Prostate gland (tissue), 2 donors: ENCODE results near the gene PDIA5. TPM values are rescaled to one million over a fixed set of nuclear protein-coding genes. Genes with fewer than 3 reads are reported as not detected.

Experiments
- DNase-seq: peaks from one replicate; pipeline ENCODE4 v3.0.0-alpha.2; 2019; ENCODE audit warnings: low spot score
- H3K27ac ChIP-seq, 2 donors: fragments of 200-600 bp; sonication (generic); 2 replicates each; pipeline ENCODE4 v1.5.1; 2017 to 2019
- H3K27me3 ChIP-seq: fragments of 200-600 bp; sonication (generic); replicated peaks from 2 replicates; pipeline ENCODE4 v1.5.1; 2019; ENCODE audit not compliant: insufficient read depth
- H3K36me3 ChIP-seq, 2 donors: fragments of 200-600 bp; sonication (generic); 1 replicate in 1 of 2; 2 replicates in 1 of 2; pipeline versions ENCODE4 v1.5.1 to v1.8.1; 2017 to 2019
- H3K4me1 ChIP-seq: fragments of 200-600 bp; sonication (generic); replicated peaks from 2 replicates; pipeline ENCODE4 v1.5.1; 2019
- H3K4me3 ChIP-seq, 2 donors: fragments of 200-600 bp; sonication (generic); 2 replicates each; pipeline ENCODE4 v1.5.1; 2017 to 2019
- H3K9me3 ChIP-seq: fragments of 200-600 bp; sonication (generic); 2 replicates; pipeline ENCODE4 v1.5.1; 2017
- POLR2A ChIP-seq: fragments of 450-650 bp; IDR thresholded peaks from one replicate; pipeline ENCODE4 v1.6.1; 2016; ENCODE audit warnings: antibody characterized with exemption, mild to moderate bottlenecking
- POLR2AphosphoS5 ChIP-seq: sonication (generic); formaldehyde crosslinking; IDR thresholded peaks from one replicate; pipeline ENCODE4 v1.6.1; 2017; ENCODE audit warnings: antibody characterized with exemption
- WGBS: methylation state at CpG from one replicate; pipeline ENCODE4 v1.1.5; 2018; 5-methylcytosine and 5-hydroxymethylcytosine counted together
- intact Hi-C: fragments of 100-400 bp; cut with DNase I; formaldehyde crosslinking; loops from one replicate; pipeline ENCODE4 v1.14.2; 2022
- total RNA-seq, 2 donors: library from RNA; depleted of rRNA; stranded (reverse); fragments of >200 nt; gene quantifications; one replicate each; pipeline ENCODE4 v1.1.0, GENCODE V29; 2016
- TF ChIP-seq, protein P1 (sequence below), 4 experiments: fragments of 200-600 bp in 2 of 4; fragments of 450-650 bp in 2 of 4; sonication (generic) in 2 of 4; IDR thresholded peaks; 1 replicate in 3 of 4; 2 replicates in 1 of 4; pipeline ENCODE4 v1.5.1; 2016 to 2019; ENCODE audit warnings: antibody characterized with exemption in 4 of 4, mild to moderate bottlenecking in 2 of 4, moderate library complexity in 2 of 4

PDIA5 gene
- total RNA-seq, result 10 to 100 TPM; 67.9 to 75.9 TPM

DNA sequence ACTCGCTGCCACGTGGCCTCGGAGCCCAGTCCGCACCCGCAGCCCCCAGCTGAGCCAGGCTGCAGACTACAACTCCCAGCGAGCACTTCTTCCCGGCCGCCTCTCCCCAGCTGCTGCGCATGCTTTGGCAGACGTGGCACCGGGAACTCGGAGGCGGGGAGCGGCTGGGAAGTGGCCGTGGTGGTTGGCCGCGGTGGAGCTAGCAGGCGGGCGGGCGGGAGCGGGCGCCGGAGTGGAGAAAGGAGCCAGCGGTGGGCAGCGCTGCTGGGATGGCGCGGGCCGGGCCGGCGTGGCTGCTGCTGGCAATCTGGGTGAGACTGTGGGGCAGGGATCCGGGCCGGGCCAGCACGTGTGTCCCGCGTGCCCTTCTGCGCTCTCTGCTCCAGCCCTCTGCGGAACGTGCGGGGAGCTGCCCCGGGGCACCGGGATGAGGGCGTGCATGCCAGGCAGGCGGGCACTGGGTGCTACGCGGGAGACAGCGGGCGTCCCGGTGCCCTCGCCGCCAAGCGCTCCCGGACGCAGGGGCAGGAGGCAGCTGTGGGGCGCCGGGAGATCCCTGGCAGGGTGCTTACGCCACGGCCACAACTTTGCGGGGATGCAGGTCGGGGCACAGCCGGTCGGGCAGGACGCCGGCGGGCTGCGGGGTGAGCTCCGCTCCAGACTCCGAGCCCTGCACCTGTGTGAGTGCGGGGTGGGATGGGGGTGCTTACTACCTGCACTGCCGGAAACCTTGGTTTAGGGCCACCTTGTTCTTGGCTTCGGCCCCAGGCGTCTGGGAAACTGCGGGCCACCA is at the start of gene PDIA5:
TSS of gene PDIA5 (plus strand) at position 130 of the 793 bp plus-strand sequence. CDS start at position 270, 140 bp downstream.
- no peaks in the 10 kb centered on the region for H3K36me3 ChIP-seq
- no peaks in the 10 kb centered on the region for H3K9me3 ChIP-seq
- H3K4me3 ChIP-seq, result peak within 1 kb of the TSS; percentile 74 to 92
- intact Hi-C loops, result no loop called here
- peaks cover 5% of the 10 kb centered on the region for H3K4me1 ChIP-seq
- WGBS, result under 1% methylated on average over 65 of the region's 72 CpGs
- TF ChIP-seq POLR2A (peak; percentile 71), POLR2AphosphoS5 (peak; percentile 87)
- TF ChIP-seq, protein P1, sequence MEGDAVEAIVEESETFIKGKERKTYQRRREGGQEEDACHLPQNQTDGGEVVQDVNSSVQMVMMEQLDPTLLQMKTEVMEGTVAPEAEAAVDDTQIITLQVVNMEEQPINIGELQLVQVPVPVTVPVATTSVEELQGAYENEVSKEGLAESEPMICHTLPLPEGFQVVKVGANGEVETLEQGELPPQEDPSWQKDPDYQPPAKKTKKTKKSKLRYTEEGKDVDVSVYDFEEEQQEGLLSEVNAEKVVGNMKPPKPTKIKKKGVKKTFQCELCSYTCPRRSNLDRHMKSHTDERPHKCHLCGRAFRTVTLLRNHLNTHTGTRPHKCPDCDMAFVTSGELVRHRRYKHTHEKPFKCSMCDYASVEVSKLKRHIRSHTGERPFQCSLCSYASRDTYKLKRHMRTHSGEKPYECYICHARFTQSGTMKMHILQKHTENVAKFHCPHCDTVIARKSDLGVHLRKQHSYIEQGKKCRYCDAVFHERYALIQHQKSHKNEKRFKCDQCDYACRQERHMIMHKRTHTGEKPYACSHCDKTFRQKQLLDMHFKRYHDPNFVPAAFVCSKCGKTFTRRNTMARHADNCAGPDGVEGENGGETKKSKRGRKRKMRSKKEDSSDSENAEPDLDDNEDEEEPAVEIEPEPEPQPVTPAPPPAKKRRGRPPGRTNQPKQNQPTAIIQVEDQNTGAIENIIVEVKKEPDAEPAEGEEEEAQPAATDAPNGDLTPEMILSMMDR (IDR thresholded peaks at IDR 0.05), result no peak
- no peaks in the 10 kb centered on the region for H3K27me3 ChIP-seq
- DNase-seq, result peak; percentile 90
- H3K27ac ChIP-seq, result peak within 1 kb of the TSS; percentile 71 to 76

DNA sequence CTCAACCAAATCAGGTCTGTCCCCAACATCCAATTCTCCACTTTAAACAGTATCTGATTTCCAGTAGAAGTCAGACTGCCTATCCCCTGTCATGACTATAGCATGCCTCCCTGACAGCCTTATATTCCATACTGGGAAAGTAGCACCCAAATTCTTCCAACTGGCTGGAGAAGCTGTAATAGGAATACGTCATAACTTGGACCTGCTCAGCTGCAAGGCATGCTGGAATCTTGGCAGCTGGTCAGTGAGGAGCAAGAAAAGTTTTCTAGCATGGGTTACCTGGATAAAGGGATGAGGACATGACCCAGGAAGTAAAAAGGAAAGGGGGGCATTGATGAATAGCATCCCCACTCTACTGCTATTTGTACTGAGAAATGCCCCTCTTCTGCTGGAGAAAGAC is 48.1 kb upstream of the PDIA5 start:
- no peaks in the 10 kb centered on the region for H3K27me3 ChIP-seq
- no peak for DNase-seq
- no peak for TF ChIP-seq POLR2AphosphoS5
- no peak for TF ChIP-seq POLR2A
- TF ChIP-seq, protein P1 (IDR thresholded peaks at IDR 0.05), result no peak
- H3K9me3 ChIP-seq, result no peaks in the 10 kb centered on the region
- 56% methylated on average over 1 of the region's 1 CpG for WGBS
- H3K4me1 ChIP-seq, result no peaks in the 10 kb centered on the region
- H3K36me3 ChIP-seq, result no peaks in the 10 kb centered on the region
- H3K27ac ChIP-seq, result no peak overlapping the region
- no peak overlapping the region for H3K4me3 ChIP-seq
- intact Hi-C loops, result no loop called here

DNA sequence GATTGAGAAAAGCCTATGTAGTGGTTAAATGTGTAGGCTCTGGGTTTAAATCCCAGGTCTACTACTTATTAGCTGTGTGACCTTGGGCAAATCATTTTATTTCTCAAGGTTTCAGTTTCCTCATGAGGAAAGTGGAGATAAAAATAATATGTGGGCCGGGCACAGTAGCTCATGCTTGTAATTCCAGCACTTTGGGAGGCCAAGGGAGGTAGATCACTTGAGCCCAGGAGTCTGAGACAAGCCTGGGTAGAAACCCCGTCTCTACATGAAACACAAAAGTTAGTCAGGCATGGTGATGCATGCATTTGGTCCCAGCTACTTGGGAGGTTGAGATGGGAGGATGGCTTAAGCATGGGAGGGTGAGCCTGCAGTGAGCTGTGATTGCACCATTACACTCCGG is 47.7 kb upstream of the PDIA5 start:
- no peak overlapping the region for H3K27ac ChIP-seq
- H3K27me3 ChIP-seq, result no peaks in the 10 kb centered on the region
- DNase-seq, result no peak
- WGBS, result 68% methylated on average over 3 of the region's 3 CpGs
- H3K4me1 ChIP-seq, result no peaks in the 10 kb centered on the region
- H3K4me3 ChIP-seq, result no peak overlapping the region
- no peak for TF ChIP-seq POLR2A
- no peak for TF ChIP-seq POLR2AphosphoS5
- TF ChIP-seq, protein P1 (IDR thresholded peaks at IDR 0.05), result no peak
- intact Hi-C loops, result no loop called here
- no peaks in the 10 kb centered on the region for H3K36me3 ChIP-seq
- no peaks in the 10 kb centered on the region for H3K9me3 ChIP-seq

DNA sequence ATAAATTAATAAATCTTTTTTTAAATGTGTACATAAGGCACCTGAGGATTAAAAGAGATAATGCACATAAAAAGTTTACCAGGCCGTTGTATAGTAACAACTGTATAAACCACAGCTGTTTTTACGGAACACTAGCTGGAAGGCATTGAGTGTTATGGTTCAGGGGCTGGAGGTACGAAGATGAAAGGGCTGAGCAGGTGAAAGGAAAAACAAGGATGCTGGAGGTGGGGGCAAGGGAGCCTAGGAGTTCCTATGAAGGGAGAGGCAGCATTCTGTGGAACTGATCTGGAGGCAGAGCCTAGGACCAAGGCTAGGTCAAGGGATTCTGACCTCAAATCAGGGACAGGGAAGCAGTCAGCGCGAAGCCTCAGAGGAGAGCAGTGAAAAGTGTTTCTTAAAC is 47.2 kb upstream of the PDIA5 start:
- Histone ChIP-seq H3K9me3 (no peaks in the 10 kb centered on the region), H3K27me3 (no peaks in the 10 kb centered on the region), H3K27ac (no peak overlapping the region), H3K4me1 (no peaks in the 10 kb centered on the region), H3K36me3 (no peaks in the 10 kb centered on the region), H3K4me3 (no peak overlapping the region)
- intact Hi-C loops, result no loop called here
- 71% methylated on average over 5 of the region's 5 CpGs for WGBS
- no peak for DNase-seq
- no peak for TF ChIP-seq POLR2A
- no peak for TF ChIP-seq POLR2AphosphoS5
- TF ChIP-seq, protein P1 (IDR thresholded peaks at IDR 0.05), result no peak

DNA sequence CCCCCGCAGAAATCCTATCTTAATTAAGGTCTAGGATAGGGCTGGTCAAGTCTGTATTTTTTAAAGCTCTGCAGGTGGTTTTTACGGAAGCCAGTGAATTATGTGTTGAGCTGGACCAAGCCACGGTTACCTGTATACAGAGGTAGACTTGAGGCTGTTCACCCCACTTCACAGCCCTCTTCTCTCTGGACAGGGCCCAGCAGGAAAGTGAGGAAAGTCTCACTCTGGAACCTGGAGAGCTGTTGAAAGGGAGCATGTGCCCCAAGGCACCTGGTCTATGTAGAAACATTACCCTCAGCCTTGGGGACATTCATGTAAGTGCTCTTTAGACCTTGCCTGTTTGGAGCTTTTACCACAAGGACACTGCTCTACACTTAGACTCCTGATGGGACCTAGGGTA is 46.1 kb upstream of the PDIA5 start:
- Histone ChIP-seq H3K36me3 (no peaks in the 10 kb centered on the region), H3K4me1 (no peaks in the 10 kb centered on the region), H3K4me3 (no peak overlapping the region), H3K27me3 (no peaks in the 10 kb centered on the region), H3K27ac (no peak overlapping the region), H3K9me3 (no peaks in the 10 kb centered on the region)
- intact Hi-C loops, result loop anchor here (10.0 kb wide), 1 partner anchor 234 kb away; no protein-coding TSS in a partner anchor
- WGBS, result 98% methylated on average over 3 of the region's 3 CpGs
- no peak for TF ChIP-seq POLR2A
- TF ChIP-seq, protein P1 (IDR thresholded peaks at IDR 0.05), result no peak
- no peak for TF ChIP-seq POLR2AphosphoS5
- DNase-seq, result no peak
